SK-N-MC (cell line): ENCODE measurements around the gene NFIX.

Source experiments
- EZH2 ChIP-seq: fragments of 200-600 bp; sonication (generic); IDR thresholded peaks from one replicate; pipeline ENCODE4 v1.6.1; 2017; ENCODE audit warnings: antibody characterized with exemption
- FOXP2 ChIP-seq: optimal IDR thresholded peaks from 2 replicates; pipeline ENCODE3; 2011; ENCODE audit warnings: mild to moderate bottlenecking, moderate library complexity; ENCODE audit not compliant: insufficient read depth; ENCODE audit errors: extremely low read length, control extremely low read depth
- POLR2AphosphoS5 ChIP-seq: IDR thresholded peaks from 2 replicates; pipeline ENCODE4 v1.6.1; 2012; ENCODE audit warnings: mild to moderate bottlenecking, low read depth, low read length, borderline replicate concordance

DNA sequence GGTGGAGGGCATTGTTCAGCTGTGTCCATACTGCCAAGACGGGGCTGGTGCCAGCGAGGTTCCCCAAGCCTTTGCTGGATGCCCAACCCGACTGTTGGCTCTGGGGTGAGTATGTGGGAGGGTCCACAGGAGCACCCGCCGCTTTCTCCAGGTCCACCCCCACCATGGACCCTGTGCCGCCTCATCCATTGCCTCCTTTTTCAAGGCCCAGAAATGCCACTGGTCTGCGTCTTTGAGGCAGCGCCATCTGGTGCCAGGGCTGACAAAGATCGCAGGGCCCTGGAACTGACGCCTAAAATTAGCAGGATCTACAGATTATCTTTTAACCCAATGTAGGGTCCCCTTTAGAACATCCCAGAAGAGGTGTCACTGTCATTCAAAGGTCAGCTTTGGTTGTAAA, 34.6 kb downstream of the NFIX start:
- TF ChIP-seq POLR2AphosphoS5 (no peak), EZH2 (no peak), FOXP2 (no peak)
